ENCODE measurements around the gene CLN3. TPM values are rescaled to one million over a fixed set of nuclear protein-coding genes. Genes with fewer than 3 reads are reported as not detected.

The CLN3 gene
- total and polyA plus RNA-seq, 2 of the 13 experiments (the other 11 are each of a cell fraction or from before 2014, with no cell fraction given) = 23.4 to 46.8 TPM

GRCh38 chr16:28513484-28514181 is 21.8 kb upstream of the CLN3 start (continued):
- no peak for TF ChIP-seq MAZ (IDR thresholded peaks at IDR 0.05; ENCODE audit: borderline replicate concordance, low read depth, low read length)
- TF ChIP-seq MAZ (CRISPR knock-in tag; IDR thresholded peaks at IDR 0.05; ENCODE audit: low read depth) = no peak
- peak; percentile 13 for TF ChIP-seq TEAD3 (CRISPR knock-in tag; optimal IDR thresholded peaks at IDR 0.05; ENCODE audit: borderline replicate concordance)
- no peak for TF ChIP-seq ZBTB4 (CRISPR knock-in tag; IDR thresholded peaks at IDR 0.05; ENCODE audit: borderline replicate concordance)
- TF ChIP-seq RERE (CRISPR knock-in tag; IDR thresholded peaks at IDR 0.05; ENCODE audit: low read depth) = no peak
- TF ChIP-seq ATM (IDR thresholded peaks at IDR 0.05; ENCODE audit: borderline replicate concordance) = no peak
- no peak for TF ChIP-seq ZBTB1 (CRISPR knock-in tag; IDR thresholded peaks at IDR 0.05; ENCODE audit: borderline replicate concordance)
- TF ChIP-seq PHF8 (CRISPR knock-in tag; IDR thresholded peaks at IDR 0.05) = peak; percentile 6; the same call in 1 of the 2 replicates
- peak; percentile 58 for TF ChIP-seq ZFY (CRISPR knock-in tag; IDR thresholded peaks at IDR 0.05)
- TF ChIP-seq MATR3 (CRISPR knock-in tag; IDR thresholded peaks at IDR 0.05) = no peak
- no peak for TF ChIP-seq ATF7 (IDR thresholded peaks at IDR 0.05)
- no peak for TF ChIP-seq ATF7 (CRISPR knock-in tag; IDR thresholded peaks at IDR 0.05)
- TF ChIP-seq ZNF644 (CRISPR knock-in tag; IDR thresholded peaks at IDR 0.05; ENCODE audit: low read depth) = peak; percentile 82; the same call in 1 of the 2 replicates
- no peak for TF ChIP-seq ZNF777 (CRISPR knock-in tag; IDR thresholded peaks at IDR 0.05)
- peak; percentile 60; the same call in 1 of the 2 replicates for TF ChIP-seq ZNF770 (CRISPR knock-in tag; IDR thresholded peaks at IDR 0.05)
- no peak for TF ChIP-seq ZBTB44 (CRISPR knock-in tag; IDR thresholded peaks at IDR 0.05)
- TF ChIP-seq TSC22D2 (CRISPR knock-in tag; IDR thresholded peaks at IDR 0.05; ENCODE audit: borderline replicate concordance) = no peak

Data from HepG2 (cell line).